AG10803 (cell line): Measurements from ENCODE around the gene TAS2R43.
"Not testable (repeated sequence)": the region's sequence is repeated elsewhere in the genome, so short reads cannot be mapped to it uniquely, and the experiment has no call there.

ENCODE experiments used
- DNase-seq: peaks from one replicate; pipeline ENCODE4 v3.0.0; 2010; ENCODE audit warnings: low read depth
- H3K4me3 ChIP-seq: 2 replicates; pipeline ENCODE4 v1.5.1; 2011; ENCODE audit warnings: mild to moderate bottlenecking, low read length, control low read depth
- TF ChIP-seq, protein P1 (sequence below): conservative IDR thresholded peaks from 2 replicates; pipeline ENCODE4 v1.5.1; 2011; ENCODE audit warnings: mild to moderate bottlenecking, low read length, control low read depth, inconsistent platforms

The TAS2R43 gene

DNA sequence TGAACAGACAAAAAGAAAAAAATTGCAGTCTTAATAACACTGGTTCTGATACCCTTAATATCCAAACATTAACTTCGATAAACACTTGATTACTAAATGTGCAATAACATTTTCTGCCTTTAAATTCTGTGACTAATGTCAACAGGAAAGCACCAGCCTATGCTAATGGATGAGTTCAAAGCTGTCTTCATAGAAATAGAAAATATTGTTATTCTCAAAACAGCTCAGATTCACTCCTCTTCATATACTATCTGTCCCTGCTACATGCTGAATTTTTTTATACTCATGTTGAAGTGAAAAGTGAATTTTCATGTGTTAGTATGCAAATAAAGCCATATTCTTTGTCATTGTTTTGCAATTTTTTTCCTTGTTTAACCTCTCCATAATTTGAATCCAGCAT lies 13.9 kb downstream of the TAS2R43 start:
- TF ChIP-seq, protein P1, sequence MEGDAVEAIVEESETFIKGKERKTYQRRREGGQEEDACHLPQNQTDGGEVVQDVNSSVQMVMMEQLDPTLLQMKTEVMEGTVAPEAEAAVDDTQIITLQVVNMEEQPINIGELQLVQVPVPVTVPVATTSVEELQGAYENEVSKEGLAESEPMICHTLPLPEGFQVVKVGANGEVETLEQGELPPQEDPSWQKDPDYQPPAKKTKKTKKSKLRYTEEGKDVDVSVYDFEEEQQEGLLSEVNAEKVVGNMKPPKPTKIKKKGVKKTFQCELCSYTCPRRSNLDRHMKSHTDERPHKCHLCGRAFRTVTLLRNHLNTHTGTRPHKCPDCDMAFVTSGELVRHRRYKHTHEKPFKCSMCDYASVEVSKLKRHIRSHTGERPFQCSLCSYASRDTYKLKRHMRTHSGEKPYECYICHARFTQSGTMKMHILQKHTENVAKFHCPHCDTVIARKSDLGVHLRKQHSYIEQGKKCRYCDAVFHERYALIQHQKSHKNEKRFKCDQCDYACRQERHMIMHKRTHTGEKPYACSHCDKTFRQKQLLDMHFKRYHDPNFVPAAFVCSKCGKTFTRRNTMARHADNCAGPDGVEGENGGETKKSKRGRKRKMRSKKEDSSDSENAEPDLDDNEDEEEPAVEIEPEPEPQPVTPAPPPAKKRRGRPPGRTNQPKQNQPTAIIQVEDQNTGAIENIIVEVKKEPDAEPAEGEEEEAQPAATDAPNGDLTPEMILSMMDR = no peak
- no peak overlapping the region for H3K4me3 ChIP-seq
- no peak for DNase-seq

DNA sequence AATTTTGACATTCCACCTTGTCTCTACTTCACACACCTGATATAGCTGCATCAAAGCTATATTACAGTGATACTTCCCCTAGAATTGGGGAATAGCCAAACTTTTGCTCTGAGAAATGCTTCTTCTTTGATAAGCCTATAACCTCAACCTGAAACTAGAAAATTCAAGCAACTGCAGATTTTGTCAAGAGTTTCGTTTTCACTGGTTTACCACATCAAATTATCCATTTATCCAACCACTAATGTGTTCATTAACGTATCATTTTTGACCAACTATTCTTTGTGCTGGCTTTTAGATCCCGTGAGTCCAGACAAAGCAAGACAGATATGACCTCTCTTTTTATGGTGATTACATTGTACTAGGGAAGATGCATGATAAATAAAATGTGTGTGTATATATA lies 16.5 kb downstream of the TAS2R43 start:
- DNase-seq = no peak
- H3K4me3 ChIP-seq = no peak overlapping the region
- TF ChIP-seq, protein P1 = no peak

DNA sequence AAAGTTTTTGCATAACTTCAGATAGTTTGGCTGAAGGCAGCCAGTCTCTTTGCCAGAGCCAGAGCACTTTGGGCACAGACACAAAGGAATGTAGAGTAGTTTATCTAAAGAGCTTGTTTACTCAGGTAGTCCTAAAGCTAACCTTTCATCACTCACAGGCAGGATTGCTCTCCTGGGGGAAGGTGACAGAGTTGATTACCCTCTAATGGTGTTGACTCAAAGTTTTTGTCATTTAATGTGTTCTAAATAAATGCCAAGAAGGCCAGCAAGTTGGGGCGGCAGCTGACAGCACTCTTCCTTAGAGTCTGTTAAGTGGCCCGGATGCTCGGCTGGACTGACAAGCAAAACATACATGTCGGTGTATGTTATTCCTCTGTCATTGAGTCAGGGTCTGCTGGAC lies 20.7 kb downstream of the TAS2R43 start:
- TF ChIP-seq, protein P1 = no peak
- DNase-seq = no peak

DNA sequence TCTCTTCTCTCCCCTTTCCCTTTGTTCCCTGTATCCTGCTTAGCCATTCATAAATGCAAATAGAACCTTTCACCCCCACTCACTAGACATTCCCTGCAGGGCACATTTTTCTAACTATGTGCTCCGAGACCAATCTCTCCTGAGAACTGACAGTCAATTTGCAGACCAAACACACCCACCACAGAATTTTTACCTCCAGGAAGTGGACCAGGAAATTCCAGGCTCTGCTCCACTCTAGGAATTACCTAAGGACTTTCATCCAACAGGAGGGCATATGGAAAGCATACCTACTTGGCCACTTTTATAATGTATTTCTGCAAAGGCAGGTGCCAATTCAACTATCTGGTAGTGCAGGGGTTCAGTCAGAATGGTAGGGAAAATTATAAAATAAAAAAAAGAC lies 21.1 kb downstream of the TAS2R43 start:
- no peak overlapping the region for H3K4me3 ChIP-seq
- TF ChIP-seq, protein P1 = no peak
- no peak for DNase-seq

More for the DNA sequence above, 20.7 kb downstream of the TAS2R43 start:
- no peak overlapping the region for H3K4me3 ChIP-seq

DNA sequence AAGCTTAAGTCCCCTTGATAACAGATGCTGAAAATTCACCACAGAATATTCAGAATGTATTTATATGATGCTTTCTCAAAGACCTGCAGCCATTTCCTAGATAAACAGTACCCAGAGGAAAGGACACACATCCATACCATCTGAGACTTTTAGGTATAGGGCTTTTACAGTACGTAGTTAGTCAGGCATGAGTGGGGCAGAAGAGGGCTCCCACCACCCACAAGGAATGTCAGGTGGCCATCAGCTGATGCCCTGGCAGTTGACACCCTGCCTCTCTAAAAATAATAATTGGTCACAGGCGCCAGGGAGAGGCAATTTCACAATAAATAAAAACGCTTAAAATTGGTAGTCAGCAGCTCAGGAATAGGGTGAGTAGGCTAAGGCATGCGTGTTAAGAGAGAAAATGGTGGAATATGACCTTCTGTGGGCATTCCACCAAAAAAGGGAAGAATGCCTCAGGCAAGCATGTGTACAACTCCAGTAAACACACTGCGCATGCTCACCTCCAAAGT lies 22.2 kb downstream of the TAS2R43 start:
- TF ChIP-seq, protein P1 = no peak
- no peak overlapping the region for H3K4me3 ChIP-seq
- DNase-seq = no peak

DNA sequence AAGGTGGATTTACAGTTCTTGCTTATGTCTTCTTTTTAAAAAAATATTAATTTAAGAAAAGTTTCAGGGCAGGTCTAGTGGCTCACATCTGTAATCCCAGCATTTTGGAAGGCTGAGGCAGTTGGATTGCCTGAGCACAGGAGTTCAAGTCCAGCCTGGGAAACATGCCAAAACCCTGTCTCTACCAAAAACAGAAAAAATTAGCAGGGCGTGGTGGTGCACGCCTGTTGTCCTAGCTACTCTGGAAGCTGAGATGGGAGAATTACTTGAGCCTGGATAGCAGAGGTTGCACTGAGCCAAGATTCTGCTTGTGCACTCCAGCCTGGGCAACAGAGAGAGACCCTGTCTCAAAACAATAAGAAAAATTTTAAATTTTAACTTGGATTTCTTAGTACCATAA lies 24.6 kb downstream of the TAS2R43 start:
- TF ChIP-seq, protein P1 = no peak
- DNase-seq = peak; percentile 39
- no peak overlapping the region for H3K4me3 ChIP-seq

DNA sequence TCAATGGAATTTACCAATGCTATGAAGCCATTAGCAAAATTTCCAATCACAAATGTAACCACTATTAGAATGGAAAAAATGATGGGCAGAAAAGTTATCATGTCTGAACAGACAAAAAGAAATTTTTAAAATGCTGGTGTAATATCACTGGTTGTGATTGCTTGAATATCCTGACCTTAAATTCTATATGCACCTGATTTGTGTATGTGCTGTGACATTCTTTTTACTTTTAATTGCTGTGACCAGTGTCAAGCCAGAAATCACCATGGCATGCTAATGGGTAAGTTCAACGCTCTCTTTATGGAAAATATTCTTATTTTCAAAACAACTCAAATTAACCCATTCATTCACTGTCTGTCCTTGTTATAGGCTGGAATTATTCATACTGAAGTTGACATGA lies 29.9 kb downstream of the TAS2R43 start, which contains the start of gene TAS2R46:
Gene TAS2R46, minus strand, starts transcription at position 101 of the 400 bp plus-strand sequence. Its CDS starts 0 bp downstream, at position 101.
- DNase-seq = not testable (repeated sequence)

DNA sequence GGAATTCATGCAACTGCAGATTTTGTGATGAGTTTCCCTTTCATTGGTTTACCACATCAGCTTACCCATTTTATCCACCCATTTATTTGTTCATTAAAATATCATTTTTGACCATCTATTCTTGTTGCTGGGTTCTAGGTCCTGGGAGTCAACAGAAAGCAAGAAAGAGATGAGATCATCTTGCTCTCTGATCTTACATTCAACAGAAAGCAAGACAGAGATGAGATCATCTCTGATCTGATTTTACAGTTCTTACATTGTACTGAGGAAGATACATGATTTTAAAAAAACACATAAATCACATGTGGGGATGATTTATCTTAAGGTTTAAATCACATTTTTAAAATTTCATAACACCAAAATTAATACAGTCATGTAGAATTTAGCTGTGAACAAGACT lies 32.3 kb downstream of the TAS2R43 start:
- no peak overlapping the region for H3K4me3 ChIP-seq
- DNase-seq = no peak
- TF ChIP-seq, protein P1 = no peak

More for the DNA sequence above, 29.9 kb downstream of the TAS2R43 start, which contains the start of gene TAS2R46:
- not testable (repeated sequence) for H3K4me3 ChIP-seq
